GM12878 (cell line): ENCODE data around the gene ANKRD37. TPM values are rescaled to one million over a fixed set of nuclear protein-coding genes. Genes with fewer than 3 reads are reported as not detected.

Source experiments
- ATAC-seq: fragments of 200-7000 bp; cut with Tn5 transposase; 3 replicates; pipeline ENCODE4 v1.9.1; 2020; ENCODE audit warnings: mild to moderate bottlenecking, moderate library complexity
- BruUV-seq: library from RNA; stranded (reverse); fragments of 400-500 nt; replicated peaks from 2 replicates; lab custom pipeline; 2021; lab: Mats Ljungman, UMichigan
- CTCF ChIA-PET: fragments of 300-600 bp; sonication (Branson Sonifier 250); formaldehyde crosslinking; extraction: SDS; loops from one replicate; lab custom pipeline; 2021; ENCODE audit warnings: inconsistent platforms; lab: Yijun Ruan, JAX
- POLR2A ChIA-PET: fragments of 350-600 bp; formaldehyde crosslinking; extraction: SDS; loops from one replicate; lab custom pipeline; 2021; ENCODE audit warnings: inconsistent platforms; lab: Charles Lee
- RAD21 ChIA-PET: fragments of 300-600 bp; sonication (Branson Sonifier 250); formaldehyde crosslinking; loops from one replicate; lab custom pipeline; 2023; ENCODE audit warnings: antibody characterized with exemption; ENCODE audit not compliant: unreplicated experiment; lab: Charles Lee
- SMC1A ChIA-PET: fragments of 300-600 bp; sonication (Branson Sonifier 250); formaldehyde crosslinking; loops from one replicate; lab custom pipeline; 2023; ENCODE audit not compliant: unreplicated experiment, uncharacterized antibody; lab: Charles Lee
- DNase-seq: peaks from one replicate; pipeline ENCODE4 v3.0.0-alpha.2; 2011; ENCODE audit warnings: low read depth, low spot score
- FAIRE-seq: peaks from 3 replicates; lab custom pipeline; 2011; peaks lifted over from hg19 to GRCh38; lab: Jason Lieb, UNC
- H2AFZ ChIP-seq: 2 replicates; pipeline ENCODE4 v1.6.0; 2011; ENCODE audit warnings: low read depth, low read length, control low read depth; ENCODE audit not compliant: control insufficient read depth
- H3K27ac ChIP-seq: 2 replicates; pipeline ENCODE4 v1.5.1; 2011; ENCODE audit warnings: control low read depth; ENCODE audit not compliant: control insufficient read depth, insufficient read depth
- H3K27me3 ChIP-seq, 2 experiments: replicated peaks in 1 of 2; 2 replicates each; pipeline versions ENCODE4 v1.6.0 to v1.6.1; 2011; ENCODE audit warnings: low read length in 1 of 2; ENCODE audit not compliant: control insufficient read depth in 2 of 2, insufficient read depth in 2 of 2
- H3K36me3 ChIP-seq, 2 experiments: 2 replicates each; pipeline ENCODE4 v1.5.1; 2011; ENCODE audit warnings: low read length in 1 of 2; ENCODE audit not compliant: control insufficient read depth in 2 of 2, insufficient read depth in 2 of 2
- H3K4me1 ChIP-seq: 2 replicates; pipeline ENCODE4 v1.6.1; 2011; ENCODE audit warnings: mild to moderate bottlenecking, low read length, moderate library complexity, mixed read lengths; ENCODE audit not compliant: control insufficient read depth, insufficient read depth
- H3K4me2 ChIP-seq: 2 replicates; pipeline ENCODE4 v1.6.0; 2011; ENCODE audit warnings: control low read depth; ENCODE audit not compliant: control insufficient read depth, insufficient read depth
- H3K4me3 ChIP-seq: fragments of 200-600 bp; sonication (generic); 2 replicates; pipeline ENCODE4 v1.5.1; 2016
- H3K79me2 ChIP-seq: 2 replicates; pipeline ENCODE4 v1.6.0; 2011; ENCODE audit warnings: low read length; ENCODE audit not compliant: control insufficient read depth, insufficient read depth
- H3K9ac ChIP-seq: 2 replicates; pipeline ENCODE4 v1.8.0; 2011; ENCODE audit warnings: low read length, control low read depth, mixed read lengths; ENCODE audit not compliant: control insufficient read depth, insufficient read depth
- H3K9me3 ChIP-seq: replicated peaks from 3 replicates; pipeline ENCODE4 v1.5.1; 2011; ENCODE audit warnings: mild to moderate bottlenecking, low read length; ENCODE audit not compliant: control insufficient read depth, insufficient read depth
- H4K20me1 ChIP-seq: 2 replicates; pipeline ENCODE4 v1.6.0; 2011; ENCODE audit not compliant: control insufficient read depth, insufficient read depth
- BCL11A ChIP-seq: IDR thresholded peaks from 2 replicates; pipeline ENCODE4 v1.6.1; 2011; ENCODE audit warnings: low read depth, low read length
- CHD1 ChIP-seq: IDR thresholded peaks from 2 replicates; pipeline ENCODE4 v1.6.1; 2012; ENCODE audit warnings: low read depth, low read length, improper control_type of control experiment
- CHD2 ChIP-seq: IDR thresholded peaks from 2 replicates; pipeline ENCODE4 v1.6.1; 2011; ENCODE audit warnings: low read depth, low read length, improper control_type of control experiment, borderline replicate concordance
- E2F8 ChIP-seq: fragments of 450-650 bp; IDR thresholded peaks from 2 replicates; pipeline ENCODE4 v1.6.1; 2018; ENCODE audit warnings: mild to moderate bottlenecking, low read depth, moderate library complexity; ENCODE audit not compliant: partially characterized antibody
- GABPA ChIP-seq: IDR thresholded peaks from 2 replicates; pipeline ENCODE4 v1.6.1; 2014; ENCODE audit warnings: antibody characterized with exemption, low read depth, mild to moderate bottlenecking, inconsistent platforms
- IRF4 ChIP-seq: IDR thresholded peaks from 2 replicates; pipeline ENCODE4 v1.6.1; 2011; ENCODE audit warnings: low read depth, low read length
- LARP7 ChIP-seq: fragments of 450-650 bp; IDR thresholded peaks from 2 replicates; pipeline ENCODE4 v1.6.1; 2017; ENCODE audit warnings: mild to moderate bottlenecking
- MAX ChIP-seq: IDR thresholded peaks from 2 replicates; pipeline ENCODE4 v1.6.1; 2012; ENCODE audit warnings: low read depth, low read length, improper control_type of control experiment
- POU2F2 ChIP-seq: IDR thresholded peaks from 3 replicates; pipeline ENCODE4 v1.6.1; 2011; ENCODE audit warnings: low read depth, mild to moderate bottlenecking, low read length, borderline replicate concordance
- SMARCA5 ChIP-seq: fragments of 450-650 bp; IDR thresholded peaks from 2 replicates; pipeline ENCODE4 v1.6.1; 2017; ENCODE audit warnings: mild to moderate bottlenecking
- WGBS: methylation state at CpG from one replicate; pipeline ENCODE4 v1.1.6; 2016; ENCODE audit warnings: low lambda C conversion rate; ENCODE audit not compliant: insufficient replicate concordance, insufficient coverage; ENCODE audit errors: missing lambda C conversion rate; 5-methylcytosine and 5-hydroxymethylcytosine counted together
- in situ Hi-C: fragments of 300-500 bp; cut with MboI; formaldehyde crosslinking; loops from 9 replicates; pipeline ENCODE4 v1.14.3; 2018; ENCODE audit warnings: mixed read lengths
- intact Hi-C: fragments of 100-400 bp; cut with micrococcal nuclease; formaldehyde crosslinking; loops from one replicate; pipeline ENCODE4 v1.14.2; 2022; ENCODE audit not compliant: unreplicated experiment
- polyA plus RNA-seq, 11 experiments: library from polyadenylated mRNA; depleted of rRNA in 4 of 11; unstranded in 6 of 11; stranded (reverse) in 5 of 11; fragments of >200 nt; fragmentation: Nextera tagmentation in 4 of 11; fragmentation: Illumina TruSeq in 1 of 11; extraction: Ambion mirVana in 4 of 11; extraction: Trizol in 1 of 11; gene quantifications; 1 replicate in 1 of 11; 2 replicates in 10 of 11; pipeline versions ENCODE4 v1.2.1 to v1.2.3, GENCODE V29; 2011 to 2016; ENCODE audit warnings: inconsistent platforms in 2 of 11, missing spikeins in 2 of 11, low read depth in 1 of 11
- total RNA-seq, 4 experiments: library from RNA; depleted of rRNA in 3 of 4; stranded (reverse); fragments of >200 nt in 3 of 4; fragmentation: Illumina TruSeq in 1 of 4; extraction: Trizol in 1 of 4; gene quantifications; 2 replicates each; pipeline versions ENCODE4 v1.2.1 to v1.2.3, GENCODE V29; 2013 to 2021

The ANKRD37 gene
- total and polyA plus RNA-seq, 10 of the 15 experiments (the other 5 are each of a cell fraction or from before 2014, with no cell fraction given) = 10.6 to 67.9 (median 24.2) TPM

- Histone ChIP-seq H3K36me3 (peaks cover 1 to 28% of the 10 kb centered on the region in 2 experiments), H3K27ac (no peak overlapping the region), H2AFZ (no peak overlapping the region), H3K9ac (no peak overlapping the region), H3K79me2 (no peaks in the 10 kb centered on the region), H3K4me3 (no peak overlapping the region), H4K20me1 (no peaks in the 10 kb centered on the region), H3K9me3 (no peaks in the 10 kb centered on the region), H3K27me3 (no peaks in the 10 kb centered on the region), H3K4me2 (no peak overlapping the region)
- SMC1A ChIA-PET = no interaction called here
- ATAC-seq (no peak), DNase-seq (no peak), FAIRE-seq (no peak)
- RAD21 ChIA-PET = no interaction called here
- POLR2A ChIA-PET = no interaction called here
- WGBS = 97% methylated on average over 8 of the region's 8 CpGs
- intact Hi-C loops = no loop called here
- no TSS peak for BruUV-seq
- TF ChIP-seq BCL11A = no peak
- no peak for TF ChIP-seq CHD2
- TF ChIP-seq, all 136 proteins: peak for 0
- CTCF ChIA-PET = no interaction called here
- in situ Hi-C loops = no loop called here
- H3K4me1 ChIP-seq = 0 out of 2 replicates have a peak, but pooled peaks cover 4% of the 10 kb centered on the region
These were observed 36.7 kb upstream of the ANKRD37 start for GRCh38 chr4:185359767-185360446.

- RAD21 ChIA-PET = interaction anchor here (0.5 to 1.2 kb wide), 3 partner anchors 10 to 105 kb away, joined by 3 to 5 read pairs (median 5); no protein-coding TSS in a partner anchor
- intact Hi-C loops = no loop called here
- no peaks in the 10 kb centered on the region for H3K9me3 ChIP-seq
- DNase-seq = no peak
- SMC1A ChIA-PET = interaction anchor here (1.2 to 1.4 kb wide), 2 partner anchors 9 to 54 kb away, joined by 3 to 6 read pairs; no protein-coding TSS in a partner anchor
- POLR2A ChIA-PET = interaction anchor here (0.6 kb wide), 1 partner anchor 49 kb away, joined by 3 read pairs; no protein-coding TSS in a partner anchor
- ATAC-seq = no peak
- no peak for FAIRE-seq
- WGBS = 97% methylated on average over 3 of the region's 3 CpGs
- no peak overlapping the region for H3K4me2 ChIP-seq
- no peaks in the 10 kb centered on the region for H4K20me1 ChIP-seq
- no peaks in the 10 kb centered on the region for H3K27me3 ChIP-seq
- no peak overlapping the region for H3K4me3 ChIP-seq
- 0 out of 2 replicates have a peak, but pooled peaks cover 4% of the 10 kb centered on the region for H3K4me1 ChIP-seq
- no peak overlapping the region for H2AFZ ChIP-seq
- peak overlapping the region; percentile 67 for H3K27ac ChIP-seq
- no TSS peak for BruUV-seq
- in situ Hi-C loops = no loop called here
- H3K79me2 ChIP-seq = no peaks in the 10 kb centered on the region
- H3K9ac ChIP-seq = no peak overlapping the region
- H3K36me3 ChIP-seq = peaks cover 1 to 32% of the 10 kb centered on the region in 2 experiments; a peak in 3 of 4 replicates
- CTCF ChIA-PET = interaction anchor here (1.3 kb wide), 1 partner anchor 10 kb away, joined by 7 read pairs; no protein-coding TSS in a partner anchor
- TF ChIP-seq IRF4 = no peak
- TF ChIP-seq CHD1 = no peak
- no peak for TF ChIP-seq SMARCA5
- TF ChIP-seq POU2F2 = no peak
- TF ChIP-seq LARP7 = no peak
- TF ChIP-seq MAX = no peak
- no peak for TF ChIP-seq E2F8
- no peak for TF ChIP-seq GABPA
These were observed 34.8 kb upstream of the ANKRD37 start for GRCh38 chr4:185361872-185362271.
